NAMALWA (cell line): ENCODE data around the gene ERVK3-1.
"Not testable (repeated sequence)": the region's sequence is repeated elsewhere in the genome, so short reads cannot be mapped to it uniquely, and the experiment has no call there.

Experiments used
- DNase-seq: peaks from one replicate; pipeline ENCODE4 v3.0.0-alpha.2; 2015; ENCODE audit warnings: low spot score

The ERVK3-1 gene

GRCh38 chr19:58305065-58305931, at the start of gene ERVK3-1:
Gene ERVK3-1 (plus strand): TSS chr19:58305377. CDS start chr19:58312169, 6,792 bp downstream.
- peak; percentile 98 for DNase-seq

GRCh38 chr19:58258259-58258658, 46.9 kb upstream of the ERVK3-1 start:
- not testable (repeated sequence) for DNase-seq

- DNase-seq, result no peak
Observed at GRCh38 chr19:58261600-58261967, 43.6 kb upstream of the ERVK3-1 start.

- DNase-seq, result peak; percentile 25
Observed at GRCh38 chr19:58261968-58262921, 42.9 kb upstream of the ERVK3-1 start.

GRCh38 chr19:58262922-58263296, 42.3 kb upstream of the ERVK3-1 start:
- DNase-seq, result no peak

GRCh38 chr19:58265100-58265499, 40.1 kb upstream of the ERVK3-1 start:
- DNase-seq, result no peak

- no peak for DNase-seq
Observed at GRCh38 chr19:58268344-58268743, 36.8 kb upstream of the ERVK3-1 start.

- DNase-seq, result no peak
Observed at GRCh38 chr19:58274771-58275201, 30.4 kb upstream of the ERVK3-1 start.

GRCh38 chr19:58275564-58275963, 29.6 kb upstream of the ERVK3-1 start:
- no peak for DNase-seq

GRCh38 chr19:58277197-58277596, 28.0 kb upstream of the ERVK3-1 start:
- DNase-seq, result no peak

- DNase-seq, result no peak
Observed at GRCh38 chr19:58277748-58278540, 27.2 kb upstream of the ERVK3-1 start.

GRCh38 chr19:58278541-58279041, 26.6 kb upstream of the ERVK3-1 start, which contains the start of gene ZNF8:
Gene ZNF8 (plus strand): TSS chr19:58278955. CDS start chr19:58279082, 127 bp downstream.
- peak; percentile 99 for DNase-seq

- peak; percentile 39 for DNase-seq
Observed at GRCh38 chr19:58279042-58279924, 25.9 kb upstream of the ERVK3-1 start.

GRCh38 chr19:58279925-58280316, 25.3 kb upstream of the ERVK3-1 start:
- DNase-seq, result no peak

GRCh38 chr19:58284199-58284598, 21.0 kb upstream of the ERVK3-1 start:
- no peak for DNase-seq

GRCh38 chr19:58291943-58292342, 13.2 kb upstream of the ERVK3-1 start:
- DNase-seq, result no peak

- no peak for DNase-seq
Observed at GRCh38 chr19:58294743-58295374, 10.3 kb upstream of the ERVK3-1 start.

GRCh38 chr19:58296104-58296503, 9.1 kb upstream of the ERVK3-1 start:
- DNase-seq, result no peak

- DNase-seq, result no peak
Observed at GRCh38 chr19:58300620-58301019, 4.6 kb upstream of the ERVK3-1 start.

- no peak for DNase-seq
Observed at GRCh38 chr19:58304255-58304654, 922 bp upstream of the ERVK3-1 start.
